Suprapubic skin (tissue), 3 donors: ENCODE measurements around the gene SPDYE2B.
"Not testable (repeated sequence)": the region's sequence is repeated elsewhere in the genome, so short reads cannot be mapped to it uniquely, and the experiment has no call there.

Source experiments
- POLR2AphosphoS5 ChIP-seq, 3 donors: sonication (generic); formaldehyde crosslinking; IDR thresholded peaks; one replicate each; pipeline ENCODE4 v1.6.1; 2017; ENCODE audit warnings: antibody characterized with exemption in 3 of 3
- TF ChIP-seq, protein P1 (sequence below), 2 donors: fragments of 200-600 bp in 1 of 2; fragments of 450-650 bp in 1 of 2; sonication (generic) in 1 of 2; IDR thresholded peaks; one replicate each; pipeline ENCODE4 v1.5.1; 2016 to 2019; ENCODE audit warnings: antibody characterized with exemption in 2 of 2, mild to moderate bottlenecking in 1 of 2, moderate library complexity in 1 of 2

DNA sequence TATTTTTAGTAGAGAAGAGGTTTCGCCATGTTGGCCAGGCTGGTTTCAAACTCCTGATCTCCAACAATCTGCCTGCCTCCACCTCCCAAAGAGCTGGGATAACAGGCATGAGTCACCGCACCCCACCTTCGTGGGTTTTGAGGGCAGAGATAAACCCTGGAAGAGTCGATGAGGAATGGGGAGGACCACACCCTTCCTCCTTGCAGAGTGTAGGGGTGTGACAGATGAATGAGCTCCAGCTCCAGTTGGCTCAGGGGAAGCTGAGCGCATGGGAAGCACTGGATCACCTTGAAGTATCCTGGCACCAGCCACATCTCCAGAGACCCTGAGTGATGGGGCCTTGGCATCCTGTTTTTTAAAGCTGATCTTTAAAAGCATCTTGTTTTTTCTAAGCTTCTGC, 32.4 kb downstream of the SPDYE2B start:
- TF ChIP-seq, protein P1, sequence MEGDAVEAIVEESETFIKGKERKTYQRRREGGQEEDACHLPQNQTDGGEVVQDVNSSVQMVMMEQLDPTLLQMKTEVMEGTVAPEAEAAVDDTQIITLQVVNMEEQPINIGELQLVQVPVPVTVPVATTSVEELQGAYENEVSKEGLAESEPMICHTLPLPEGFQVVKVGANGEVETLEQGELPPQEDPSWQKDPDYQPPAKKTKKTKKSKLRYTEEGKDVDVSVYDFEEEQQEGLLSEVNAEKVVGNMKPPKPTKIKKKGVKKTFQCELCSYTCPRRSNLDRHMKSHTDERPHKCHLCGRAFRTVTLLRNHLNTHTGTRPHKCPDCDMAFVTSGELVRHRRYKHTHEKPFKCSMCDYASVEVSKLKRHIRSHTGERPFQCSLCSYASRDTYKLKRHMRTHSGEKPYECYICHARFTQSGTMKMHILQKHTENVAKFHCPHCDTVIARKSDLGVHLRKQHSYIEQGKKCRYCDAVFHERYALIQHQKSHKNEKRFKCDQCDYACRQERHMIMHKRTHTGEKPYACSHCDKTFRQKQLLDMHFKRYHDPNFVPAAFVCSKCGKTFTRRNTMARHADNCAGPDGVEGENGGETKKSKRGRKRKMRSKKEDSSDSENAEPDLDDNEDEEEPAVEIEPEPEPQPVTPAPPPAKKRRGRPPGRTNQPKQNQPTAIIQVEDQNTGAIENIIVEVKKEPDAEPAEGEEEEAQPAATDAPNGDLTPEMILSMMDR (IDR thresholded peaks at IDR 0.05) = not testable (repeated sequence)
- TF ChIP-seq POLR2AphosphoS5 (IDR thresholded peaks at IDR 0.05) = not testable (repeated sequence)
